ENCODE data around the gene FARS2.

DNA sequence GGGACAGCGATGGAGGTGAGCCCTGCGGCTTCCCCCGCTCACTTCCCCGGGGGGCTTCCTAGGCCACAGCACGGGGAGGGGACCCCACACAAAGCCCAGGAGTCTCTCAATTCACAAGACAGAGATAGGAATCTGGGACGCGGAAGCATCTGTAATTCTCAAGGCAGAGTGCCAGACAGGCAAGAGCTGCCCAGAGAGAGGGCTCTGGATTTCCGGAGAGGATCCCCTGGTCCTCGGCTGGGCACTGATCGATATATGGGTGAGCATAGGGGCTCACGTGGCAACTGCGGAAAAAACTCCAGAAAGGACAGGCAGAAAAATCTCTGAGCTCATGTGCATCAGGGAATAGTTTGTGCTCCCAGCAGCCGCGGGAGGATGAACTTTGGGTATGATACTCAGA lies 449.2 kb downstream of the FARS2 start:
- TF ChIP-seq, protein P1, sequence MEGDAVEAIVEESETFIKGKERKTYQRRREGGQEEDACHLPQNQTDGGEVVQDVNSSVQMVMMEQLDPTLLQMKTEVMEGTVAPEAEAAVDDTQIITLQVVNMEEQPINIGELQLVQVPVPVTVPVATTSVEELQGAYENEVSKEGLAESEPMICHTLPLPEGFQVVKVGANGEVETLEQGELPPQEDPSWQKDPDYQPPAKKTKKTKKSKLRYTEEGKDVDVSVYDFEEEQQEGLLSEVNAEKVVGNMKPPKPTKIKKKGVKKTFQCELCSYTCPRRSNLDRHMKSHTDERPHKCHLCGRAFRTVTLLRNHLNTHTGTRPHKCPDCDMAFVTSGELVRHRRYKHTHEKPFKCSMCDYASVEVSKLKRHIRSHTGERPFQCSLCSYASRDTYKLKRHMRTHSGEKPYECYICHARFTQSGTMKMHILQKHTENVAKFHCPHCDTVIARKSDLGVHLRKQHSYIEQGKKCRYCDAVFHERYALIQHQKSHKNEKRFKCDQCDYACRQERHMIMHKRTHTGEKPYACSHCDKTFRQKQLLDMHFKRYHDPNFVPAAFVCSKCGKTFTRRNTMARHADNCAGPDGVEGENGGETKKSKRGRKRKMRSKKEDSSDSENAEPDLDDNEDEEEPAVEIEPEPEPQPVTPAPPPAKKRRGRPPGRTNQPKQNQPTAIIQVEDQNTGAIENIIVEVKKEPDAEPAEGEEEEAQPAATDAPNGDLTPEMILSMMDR (conservative IDR thresholded peaks at IDR 0.05; ENCODE audit: low read depth, low read length): no peak
- TF ChIP-seq EZH2 (IDR thresholded peaks at IDR 0.05; ENCODE audit: borderline replicate concordance, low read depth, low read length, poor library complexity, severe bottlenecking): no peak

Measured in A673 (cell line).